AG09309 (cell line): ENCODE results near the gene ADH4.

ENCODE experiments used
- DNase-seq: peaks from one replicate; pipeline ENCODE4 v3.0.0-alpha.2; 2010; ENCODE audit warnings: low read depth
- H3K4me3 ChIP-seq: 2 replicates; pipeline ENCODE4 v1.5.1; 2011; ENCODE audit warnings: mild to moderate bottlenecking, low read depth, low read length, moderate library complexity; ENCODE audit not compliant: control insufficient read depth
- CTCF ChIP-seq: IDR thresholded peaks from 2 replicates; pipeline ENCODE4 v1.5.1; 2011; ENCODE audit warnings: mild to moderate bottlenecking, low read depth, low read length, inconsistent platforms; ENCODE audit not compliant: insufficient read depth, control insufficient read depth; ENCODE audit errors: missing control alignments

The ADH4 gene

GRCh38 chr4:99154658-99155342 lies 10.7 kb upstream of the ADH4 start:
- no peak for DNase-seq
- no peak for TF ChIP-seq CTCF
- H3K4me3 ChIP-seq, result no peak overlapping the region

GRCh38 chr4:99151995-99152394 lies 7.9 kb upstream of the ADH4 start:
- H3K4me3 ChIP-seq, result no peak overlapping the region
- no peak for TF ChIP-seq CTCF
- DNase-seq, result no peak

- no peak overlapping the region for H3K4me3 ChIP-seq
- TF ChIP-seq CTCF, result no peak
- no peak for DNase-seq
Observed at GRCh38 chr4:99151452-99151851, 7.4 kb upstream of the ADH4 start.

- no peak for DNase-seq
- no peak for TF ChIP-seq CTCF
Observed at GRCh38 chr4:99149426-99150019, 5.4 kb upstream of the ADH4 start.

GRCh38 chr4:99148550-99148949 lies 4.5 kb upstream of the ADH4 start:
- no peak for DNase-seq
- H3K4me3 ChIP-seq, result no peak overlapping the region
- no peak for TF ChIP-seq CTCF

More at GRCh38 chr4:99149426-99150019, 5.4 kb upstream of the ADH4 start:
- H3K4me3 ChIP-seq, result no peak overlapping the region

GRCh38 chr4:99144587-99144986 lies 490 bp upstream of the ADH4 start:
- no peak for TF ChIP-seq CTCF
- H3K4me3 ChIP-seq, result no peak overlapping the region
- no peak for DNase-seq
